GOT3 (cell line): ENCODE results near the gene ABHD17A.

Source experiments
- DNase-seq: peaks from one replicate; lab custom pipeline; 2025; ENCODE audit warnings: mixed read lengths; lab: John Stamatoyannopoulos, UW

ABHD17A gene

GRCh38 chr19:1853295-1854038 is 31.8 kb downstream of the ABHD17A start:
- no peak for DNase-seq

DNA sequence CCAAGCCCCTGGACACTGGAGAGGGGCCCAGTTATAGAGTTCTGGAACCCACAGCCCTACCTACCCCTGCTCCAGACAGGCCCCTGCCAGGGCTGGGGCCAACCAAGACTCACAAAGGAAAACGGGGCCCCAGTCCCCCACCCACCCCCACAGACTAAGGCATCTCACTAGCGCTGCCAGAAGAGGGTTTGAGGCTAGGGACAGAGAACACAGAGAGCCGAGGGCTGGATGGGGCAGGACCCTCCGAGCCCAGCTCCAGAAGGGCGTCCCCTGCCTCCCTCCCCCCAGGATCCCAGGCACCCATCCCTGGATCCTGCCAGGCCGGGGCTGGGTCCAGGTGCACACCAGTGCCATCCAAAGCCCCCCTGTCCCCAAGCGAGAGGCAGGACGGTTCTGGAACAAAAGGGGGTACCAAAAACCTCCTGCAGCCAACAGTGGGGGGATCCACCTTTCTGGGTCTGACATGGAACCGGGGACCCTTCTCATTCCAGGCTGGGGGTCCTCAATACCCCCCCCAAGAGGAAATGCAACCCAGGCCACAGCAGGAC is 32.6 kb downstream of the ABHD17A start:
- DNase-seq, result no peak

GRCh38 chr19:1851654-1852580 is 33.4 kb downstream of the ABHD17A start:
- DNase-seq, result no peak

DNA sequence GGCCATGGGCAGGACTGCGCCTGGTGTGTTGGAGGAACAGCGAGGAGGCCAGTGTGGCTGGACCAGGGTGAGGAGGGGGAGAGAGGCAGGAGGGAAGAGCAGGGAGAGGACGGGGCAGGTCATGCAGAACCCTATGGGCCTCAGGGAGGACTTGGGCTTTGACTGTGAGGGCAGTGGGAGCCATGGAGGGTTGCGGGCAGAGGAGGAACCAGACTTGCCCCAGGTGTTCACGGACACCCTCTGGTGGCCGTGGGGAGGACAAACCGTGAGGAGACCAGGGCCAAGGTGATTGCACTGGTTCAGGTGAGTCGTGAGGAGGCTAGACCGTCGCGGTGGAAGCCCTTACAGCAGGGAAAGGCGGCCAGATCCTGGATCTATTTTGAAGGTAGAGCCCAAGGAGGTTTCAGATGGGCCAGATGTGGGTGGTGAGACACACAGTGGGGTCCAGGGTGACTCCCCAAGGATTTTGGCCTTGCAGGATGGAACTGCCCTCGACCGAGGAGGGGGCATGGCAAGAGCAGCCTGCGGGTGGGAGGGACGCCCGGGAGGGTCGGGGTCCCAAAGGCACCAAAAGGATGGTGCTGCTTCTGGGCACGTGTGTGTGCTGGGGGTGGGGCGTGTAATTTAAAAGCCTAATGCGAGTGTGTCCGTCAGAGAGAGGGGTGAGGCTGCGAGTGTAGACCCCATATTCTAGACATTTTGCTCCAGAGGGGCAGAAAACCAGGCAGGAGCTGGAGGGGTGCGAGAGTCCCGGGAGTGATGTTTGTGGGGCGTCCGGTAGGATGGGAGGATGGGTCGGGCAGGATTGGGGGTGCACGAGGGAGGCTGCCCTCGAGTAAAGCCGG is 34.3 kb downstream of the ABHD17A start:
- DNase-seq, result no peak

DNA sequence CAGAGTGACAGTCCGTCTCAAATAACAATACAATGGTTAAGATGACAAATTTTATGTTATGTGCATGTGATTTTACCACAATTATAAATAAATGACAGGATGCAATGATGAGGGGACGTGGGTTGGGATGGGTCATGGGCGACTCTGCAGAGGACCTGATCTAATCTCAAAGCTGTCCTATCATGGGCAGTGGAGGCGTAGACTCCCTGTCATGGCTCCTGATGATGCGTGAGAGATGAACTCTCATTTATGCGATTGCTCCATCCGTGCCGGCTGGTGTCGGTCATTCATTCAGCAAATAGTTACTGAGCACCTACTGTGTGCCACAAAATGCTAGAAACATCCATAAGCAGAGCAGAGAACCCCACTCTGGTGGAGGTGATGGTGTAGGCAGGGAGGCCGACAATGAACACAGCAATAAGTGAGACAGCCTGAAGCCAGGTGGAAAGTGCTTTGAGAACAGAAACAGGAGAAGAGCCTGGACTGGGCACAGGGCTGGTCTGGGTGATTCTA is 35.4 kb downstream of the ABHD17A start:
- DNase-seq, result no peak

- DNase-seq, result no peak
Observed at GRCh38 chr19:1849132-1849474, 36.2 kb downstream of the ABHD17A start.

GRCh38 chr19:1848399-1849131 is 36.7 kb downstream of the ABHD17A start, which contains the start of gene REXO1:
Gene REXO1 (minus strand): TSS chr19:1848483. CDS start chr19:1848358, 125 bp downstream.
- DNase-seq, result peak; percentile 86

GRCh38 chr19:1847684-1848398 is 37.5 kb downstream of the ABHD17A start:
- DNase-seq, result no peak

- no peak for DNase-seq
Observed at GRCh38 chr19:1847348-1847683, 38.0 kb downstream of the ABHD17A start.

- DNase-seq, result no peak
Observed at GRCh38 chr19:1846517-1847204, 38.6 kb downstream of the ABHD17A start.

- no peak for DNase-seq
Observed at GRCh38 chr19:1845642-1846041, 39.7 kb downstream of the ABHD17A start.

DNA sequence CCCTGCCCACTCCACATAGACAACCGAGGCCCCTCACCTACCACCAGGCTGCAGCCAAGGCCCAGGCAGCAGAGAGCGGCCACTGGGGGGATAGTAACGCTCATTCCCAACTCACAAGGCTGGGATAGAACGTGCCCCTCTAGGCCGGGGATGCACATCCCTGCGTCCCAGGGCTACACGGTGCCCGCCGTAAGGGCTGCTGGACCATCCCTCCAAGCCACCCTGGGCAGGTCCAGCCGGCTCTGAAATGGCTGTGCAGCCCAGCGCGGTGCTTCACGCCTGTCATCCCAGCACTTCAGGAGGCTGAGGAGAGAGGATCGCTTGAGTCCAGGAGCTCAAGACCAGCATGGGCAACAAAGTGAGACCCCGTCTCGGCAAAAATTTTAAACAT is 40.2 kb downstream of the ABHD17A start:
- no peak for DNase-seq

DNA sequence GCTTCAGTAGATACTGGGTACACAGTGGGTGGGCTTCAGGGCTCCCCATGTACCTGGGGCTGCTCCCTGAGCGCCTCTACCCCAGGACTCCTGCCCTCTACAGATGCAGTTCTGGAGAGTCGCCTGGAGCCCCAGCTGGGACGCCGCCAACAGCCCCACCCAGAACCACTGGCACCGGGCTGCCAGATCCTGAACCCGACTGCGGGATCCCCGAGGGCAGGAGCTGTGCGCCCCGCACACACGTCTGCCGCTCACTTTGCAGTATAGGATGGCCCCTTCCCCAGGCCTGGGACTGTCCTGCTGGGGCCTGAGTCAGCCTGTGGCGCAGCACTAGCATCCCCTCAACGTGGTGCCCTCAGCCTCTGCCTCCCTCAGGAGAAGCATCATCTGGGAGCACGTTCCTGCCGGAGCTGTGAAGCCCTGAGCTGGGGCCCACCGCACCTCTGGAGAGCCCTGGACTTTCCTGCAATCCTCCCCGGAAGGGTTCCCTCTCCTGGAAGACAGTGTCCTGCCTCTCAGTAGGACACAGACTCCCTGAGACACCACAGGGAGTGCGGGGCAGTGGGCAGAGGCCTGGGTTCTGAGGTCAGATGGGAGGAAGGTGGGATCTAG is 40.7 kb downstream of the ABHD17A start:
- no peak for DNase-seq

DNA sequence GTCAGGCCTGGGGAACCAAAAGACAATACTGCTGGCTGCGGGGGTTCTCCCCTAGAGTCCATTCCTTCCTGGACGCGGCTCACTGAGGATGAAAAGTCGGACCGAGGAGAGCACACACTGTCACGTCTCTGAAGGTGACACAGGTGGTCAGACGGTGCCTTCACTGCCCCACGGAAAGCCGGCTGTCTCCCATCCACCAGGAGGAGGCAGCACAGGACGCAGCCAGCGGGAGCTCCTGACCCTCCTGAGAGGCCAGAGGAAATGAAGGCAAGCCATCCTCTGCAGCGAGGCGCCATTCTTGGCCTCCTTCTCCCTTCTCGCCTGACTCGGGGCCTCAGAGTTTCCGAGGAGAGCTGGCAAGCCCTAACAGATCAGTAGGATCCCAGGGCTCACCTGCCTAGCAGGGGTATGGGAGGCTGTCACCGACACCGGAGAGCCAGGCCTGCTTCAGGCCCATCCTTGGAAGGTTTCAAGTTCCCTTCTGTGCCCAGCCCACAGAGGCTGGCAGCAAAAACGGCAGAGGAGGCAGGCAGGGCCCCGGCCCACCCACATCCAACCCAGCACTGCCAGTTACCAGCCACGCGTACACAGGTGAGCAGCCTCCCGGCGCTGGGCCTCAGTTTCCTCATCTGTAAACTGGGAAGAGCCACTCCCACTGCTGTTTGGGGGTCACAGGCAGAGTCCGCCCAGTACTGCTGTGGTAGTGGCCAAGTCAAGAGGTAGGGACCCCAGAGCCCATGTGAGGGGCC is 41.5 kb downstream of the ABHD17A start:
- DNase-seq, result no peak

- DNase-seq, result no peak
Observed at GRCh38 chr19:1843116-1843515, 42.2 kb downstream of the ABHD17A start.

GRCh38 chr19:1841209-1841924 is 43.9 kb downstream of the ABHD17A start:
- DNase-seq, result no peak

- no peak for DNase-seq
Observed at GRCh38 chr19:1840541-1841115, 44.7 kb downstream of the ABHD17A start.
